ENCODE measurements around the gene EPS8L2. TPM values are rescaled to one million over a fixed set of nuclear protein-coding genes. Genes with fewer than 3 reads are reported as not detected.

Gene EPS8L2
- total RNA-seq, 1 experiment from 2014 or later, result 119 TPM

- no TSS peak for BruUV-seq (replicated peaks)
- peaks cover 11% of the 10 kb centered on the region for H3K4me1 Mint-ChIP-seq (ENCODE audit: insufficient read depth, unreplicated experiment)
- H3K27me3 Mint-ChIP-seq (ENCODE audit: insufficient read depth, unreplicated experiment), result no peaks in the 10 kb centered on the region
- no peaks in the 10 kb centered on the region for H3K9me3 Mint-ChIP-seq (ENCODE audit: unreplicated experiment)
- H3K27ac Mint-ChIP-seq (ENCODE audit: low read depth, unreplicated experiment), result peak overlapping the region; percentile 81
- CTCF ChIA-PET, result interaction anchor here (0.6 to 2.2 kb wide), 4 partner anchors 9 to 64 kb away, joined by 3 to 10 read pairs (median 3); no protein-coding TSS in a partner anchor
- TF ChIP-seq CTCF (IDR thresholded peaks at IDR 0.05; ENCODE audit: unreplicated experiment), result no peak
- peak overlapping the region; percentile 85 for H3K4me3 Mint-ChIP-seq (ENCODE audit: unreplicated experiment)
- peaks cover 44% of the 10 kb centered on the region for H3K36me3 Mint-ChIP-seq (ENCODE audit: insufficient read depth, unreplicated experiment)
- DNase-seq (ENCODE audit: unreplicated experiment), result peak; percentile 78
- POLR2A ChIA-PET, result interaction anchor here (0.7 to 4.8 kb wide), 11 partner anchors 11 to 207 kb away, joined by 3 to 42 read pairs (median 11); partner anchors contain the start of genes EPS8L2, PIDD1, PNPLA2 and RPLP2
- intact Hi-C loops (cut with micrococcal nuclease), result no loop called here
Observed at GRCh38 chr11:774873-775592, 69.0 kb downstream of the EPS8L2 start.

GRCh38 chr11:776263-776560 is 70.2 kb downstream of the EPS8L2 start:
- peaks cover 11% of the 10 kb centered on the region for H3K4me1 Mint-ChIP-seq (ENCODE audit: insufficient read depth, unreplicated experiment)
- CTCF ChIA-PET, result interaction anchor here (0.7 to 2.2 kb wide), 3 partner anchors 10 to 35 kb away, joined by 3 to 10 read pairs (median 5); no protein-coding TSS in a partner anchor
- no TSS peak for BruUV-seq (replicated peaks)
- H3K9me3 Mint-ChIP-seq (ENCODE audit: unreplicated experiment), result no peaks in the 10 kb centered on the region
- intact Hi-C loops (cut with micrococcal nuclease), result no loop called here
- no peaks in the 10 kb centered on the region for H3K27me3 Mint-ChIP-seq (ENCODE audit: insufficient read depth, unreplicated experiment)
- peak overlapping the region; percentile 81 for H3K27ac Mint-ChIP-seq (ENCODE audit: low read depth, unreplicated experiment)
- DNase-seq (ENCODE audit: unreplicated experiment), result no peak
- POLR2A ChIA-PET, result interaction anchor here (0.6 to 4.8 kb wide), 16 partner anchors 12 to 568 kb away, joined by 3 to 42 read pairs (median 6); partner anchors contain the start of genes DEAF1, EPS8L2, PHRF1 and PIDD1
- TF ChIP-seq CTCF (IDR thresholded peaks at IDR 0.05; ENCODE audit: unreplicated experiment), result no peak
- peak overlapping the region; percentile 85 for H3K4me3 Mint-ChIP-seq (ENCODE audit: unreplicated experiment)
- peaks cover 38% of the 10 kb centered on the region for H3K36me3 Mint-ChIP-seq (ENCODE audit: insufficient read depth, unreplicated experiment)

- peaks cover 38% of the 10 kb centered on the region for H3K36me3 Mint-ChIP-seq (ENCODE audit: insufficient read depth, unreplicated experiment)
Observed at GRCh38 chr11:776561-777287, 70.7 kb downstream of the EPS8L2 start.

More at GRCh38 chr11:776561-777287, 70.7 kb downstream of the EPS8L2 start:
- Mint-ChIP-seq H3K9me3 (ENCODE audit: unreplicated experiment) (no peaks in the 10 kb centered on the region), H3K27ac (ENCODE audit: low read depth, unreplicated experiment) (peak overlapping the region; percentile 81), H3K27me3 (ENCODE audit: insufficient read depth, unreplicated experiment) (no peaks in the 10 kb centered on the region), H3K4me1 (ENCODE audit: insufficient read depth, unreplicated experiment) (peaks cover 11% of the 10 kb centered on the region), H3K4me3 (ENCODE audit: unreplicated experiment) (peak overlapping the region; percentile 85)
- ChIA-PET CTCF (interaction anchor here (1.2 to 2.2 kb wide), 2 partner anchors 11 to 22 kb away, joined by 5 to 10 read pairs; no protein-coding TSS in a partner anchor), POLR2A (interaction anchor here (0.6 to 4.8 kb wide), 18 partner anchors 9 to 569 kb away, joined by 3 to 42 read pairs (median 5); partner anchors contain the start of genes DEAF1, EPS8L2, PHRF1 and PIDD1)
- intact Hi-C loops (cut with micrococcal nuclease), result no loop called here
- TF ChIP-seq CTCF (IDR thresholded peaks at IDR 0.05; ENCODE audit: unreplicated experiment), result no peak
- DNase-seq (ENCODE audit: unreplicated experiment), result no peak
- no TSS peak for BruUV-seq (replicated peaks)

Other genes starting within 250 kb of the EPS8L2 start
- 288 TPM in 2 replicates for gene RNH1, start 199.0 kb upstream of the EPS8L2 start, total RNA-seq (2022)
- 115 and 123 TPM in 2 replicates for gene HRAS, start 170.7 kb upstream of the EPS8L2 start, total RNA-seq (2022)
- gene LRRC56, start 168.7 kb upstream of the EPS8L2 start, total RNA-seq (2022), result 0.54 and 0.75 TPM in 2 replicates
- gene LMNTD2, start 145.5 kb upstream of the EPS8L2 start, total RNA-seq (2022), result 6.1 and 8.0 TPM in 2 replicates
- gene RASSF7, start 145.3 kb upstream of the EPS8L2 start, total RNA-seq (2022), result 11.4 and 13.3 TPM in 2 replicates
- 29.9 and 31.8 TPM in 2 replicates for gene PHRF1, start 129.8 kb upstream of the EPS8L2 start, total RNA-seq (2022)
- gene IRF7, start 90.3 kb upstream of the EPS8L2 start, total RNA-seq (2022), result 7.7 and 9.5 TPM in 2 replicates
- gene CDHR5, start 81.3 kb upstream of the EPS8L2 start, total RNA-seq (2022), result not detected in 2 replicates
- gene SCT, start 79.0 kb upstream of the EPS8L2 start, total RNA-seq (2022), result not detected in 2 replicates
- gene DRD4, start 69.0 kb upstream of the EPS8L2 start, total RNA-seq (2022), result 0.44 and 1.3 TPM in 2 replicates
- 46.8 and 54.1 TPM in 2 replicates for gene DEAF1, start 11.0 kb upstream of the EPS8L2 start, total RNA-seq (2022)
- gene TMEM80, start 10.4 kb upstream of the EPS8L2 start, total RNA-seq (2022), result 12.2 and 12.8 TPM in 2 replicates
- gene TALDO1, start 41.2 kb downstream of the EPS8L2 start, total RNA-seq (2022), result 93.8 and 137 TPM in 2 replicates
- 54.6 and 67.7 TPM in 2 replicates for gene GATD1, start 71.3 kb downstream of the EPS8L2 start, total RNA-seq (2022)
- gene CEND1, start 83.9 kb downstream of the EPS8L2 start, total RNA-seq (2022), result not detected in 2 replicates
- gene SLC25A22, start 92.0 kb downstream of the EPS8L2 start, total RNA-seq (2022), result 34.0 and 36.5 TPM in 2 replicates
- 15.8 and 22.1 TPM in 2 replicates for gene PIDD1, start 99.0 kb downstream of the EPS8L2 start, total RNA-seq (2022)
- gene RPLP2, start 103.7 kb downstream of the EPS8L2 start, total RNA-seq (2022), result 1,886 and 2,142 TPM in 2 replicates
- gene PNPLA2, start 112.7 kb downstream of the EPS8L2 start, total RNA-seq (2022), result 100 and 112 TPM in 2 replicates
- gene CRACR2B, start 121.7 kb downstream of the EPS8L2 start, total RNA-seq (2022), result 1.2 and 1.9 TPM in 2 replicates
- gene CD151, start 126.7 kb downstream of the EPS8L2 start, total RNA-seq (2022), result 404 and 412 TPM in 2 replicates
- 96.9 and 118 TPM in 2 replicates for gene POLR2L, start 136.3 kb downstream of the EPS8L2 start, total RNA-seq (2022)
- 118 and 148 TPM in 2 replicates for gene TSPAN4, start 136.6 kb downstream of the EPS8L2 start, total RNA-seq (2022)
- 82.1 and 94.8 TPM in 2 replicates for gene CHID1, start 204.6 kb downstream of the EPS8L2 start, total RNA-seq (2022)
- gene AP2A2, start 219.6 kb downstream of the EPS8L2 start, total RNA-seq (2022), result 70.5 and 70.6 TPM in 2 replicates